BJ (cell line): ENCODE data around the gene LOXL3. TPM values are rescaled to one million over a fixed set of nuclear protein-coding genes. Genes with fewer than 3 reads are reported as not detected.

Source experiments
- CTCF ChIA-PET: fragments of 350-600 bp; formaldehyde crosslinking; extraction: SDS; loops from one replicate; lab custom pipeline; 2021; ENCODE audit warnings: antibody characterized with exemption, inconsistent platforms; lab: Yijun Ruan, JAX
- POLR2A ChIA-PET: fragments of 300-600 bp; sonication (Branson Sonifier 250); formaldehyde crosslinking; extraction: SDS; loops from one replicate; lab custom pipeline; 2021; ENCODE audit warnings: antibody characterized with exemption; lab: Charles Lee
- DNase-seq: peaks from one replicate; pipeline ENCODE4 v3.0.0-alpha.2; 2011; ENCODE audit warnings: low read depth
- H3K27me3 ChIP-seq: 2 replicates; pipeline ENCODE4 v1.6.0; 2011; ENCODE audit warnings: low read length; ENCODE audit not compliant: control insufficient read depth, insufficient read depth
- H3K36me3 ChIP-seq: 2 replicates; pipeline ENCODE4 v1.5.1; 2011; ENCODE audit warnings: low read length; ENCODE audit not compliant: control insufficient read depth, insufficient read depth
- H3K4me3 ChIP-seq: 2 replicates; pipeline ENCODE4 v1.5.1; 2011; ENCODE audit warnings: low read depth, mild to moderate bottlenecking, control low read depth, low read length
- polyA plus RNA-seq: library from polyadenylated mRNA; depleted of rRNA; stranded (reverse); fragments of >200 nt; gene quantifications from 2 replicates; pipeline ENCODE4 v1.2.3, GENCODE V29; 2011
- TF ChIP-seq, protein P1 (sequence below): IDR thresholded peaks from 2 replicates; pipeline ENCODE4 v1.5.1; 2011; ENCODE audit warnings: low read depth, mild to moderate bottlenecking, control low read depth, inconsistent platforms, low read length, moderate library complexity; ENCODE audit not compliant: insufficient read depth

The LOXL3 gene
- polyA plus RNA-seq, 1 experiment, result 130 TPM

- Histone ChIP-seq H3K4me3 (no peak overlapping the region), H3K27me3 (no peaks in the 10 kb centered on the region), H3K36me3 (no peaks in the 10 kb centered on the region)
- TF ChIP-seq, protein P1, sequence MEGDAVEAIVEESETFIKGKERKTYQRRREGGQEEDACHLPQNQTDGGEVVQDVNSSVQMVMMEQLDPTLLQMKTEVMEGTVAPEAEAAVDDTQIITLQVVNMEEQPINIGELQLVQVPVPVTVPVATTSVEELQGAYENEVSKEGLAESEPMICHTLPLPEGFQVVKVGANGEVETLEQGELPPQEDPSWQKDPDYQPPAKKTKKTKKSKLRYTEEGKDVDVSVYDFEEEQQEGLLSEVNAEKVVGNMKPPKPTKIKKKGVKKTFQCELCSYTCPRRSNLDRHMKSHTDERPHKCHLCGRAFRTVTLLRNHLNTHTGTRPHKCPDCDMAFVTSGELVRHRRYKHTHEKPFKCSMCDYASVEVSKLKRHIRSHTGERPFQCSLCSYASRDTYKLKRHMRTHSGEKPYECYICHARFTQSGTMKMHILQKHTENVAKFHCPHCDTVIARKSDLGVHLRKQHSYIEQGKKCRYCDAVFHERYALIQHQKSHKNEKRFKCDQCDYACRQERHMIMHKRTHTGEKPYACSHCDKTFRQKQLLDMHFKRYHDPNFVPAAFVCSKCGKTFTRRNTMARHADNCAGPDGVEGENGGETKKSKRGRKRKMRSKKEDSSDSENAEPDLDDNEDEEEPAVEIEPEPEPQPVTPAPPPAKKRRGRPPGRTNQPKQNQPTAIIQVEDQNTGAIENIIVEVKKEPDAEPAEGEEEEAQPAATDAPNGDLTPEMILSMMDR, result no peak
- POLR2A ChIA-PET, result no interaction called here
- CTCF ChIA-PET, result interaction anchor here (1.1 to 5.9 kb wide), 3 partner anchors 10 to 97 kb away, joined by 3 to 49 read pairs (median 20); partner anchors contain the start of genes CCDC142 and TTC31
- DNase-seq, result no peak
Observed at GRCh38 chr2:74578408-74578807, 24.7 kb upstream of the LOXL3 start.

DNA sequence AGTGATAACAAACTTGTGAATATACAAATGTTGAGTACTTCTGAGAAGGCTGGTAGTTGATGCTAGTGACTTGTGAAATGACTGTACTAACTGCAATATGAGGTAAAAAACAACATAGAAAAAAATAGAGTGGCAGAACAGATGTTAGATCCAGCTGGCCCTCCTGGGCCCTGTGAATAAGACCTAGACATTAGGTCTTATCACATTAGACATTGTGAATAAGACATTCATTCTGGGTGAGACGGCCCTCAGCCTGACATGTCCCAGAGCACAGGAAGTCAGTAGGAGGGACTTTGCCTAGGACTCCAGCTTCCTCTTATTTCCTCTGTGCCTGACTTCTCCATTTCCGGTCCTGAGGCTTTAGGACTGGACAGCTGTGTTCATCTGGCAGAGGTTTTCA, 23.7 kb upstream of the LOXL3 start:
- no peak for DNase-seq
- no peaks in the 10 kb centered on the region for H3K27me3 ChIP-seq
- H3K4me3 ChIP-seq, result no peak overlapping the region
- ChIA-PET CTCF (interaction anchor here (0.7 to 5.9 kb wide), 9 partner anchors 8 to 186 kb away, joined by 3 to 49 read pairs (median 4); partner anchors contain the start of genes CCDC142 and TTC31), POLR2A (interaction anchor here (0.9 kb wide), 1 partner anchor 11 kb away, joined by 6 read pairs; no protein-coding TSS in a partner anchor)
- no peaks in the 10 kb centered on the region for H3K36me3 ChIP-seq
- TF ChIP-seq, protein P1, result no peak

DNA sequence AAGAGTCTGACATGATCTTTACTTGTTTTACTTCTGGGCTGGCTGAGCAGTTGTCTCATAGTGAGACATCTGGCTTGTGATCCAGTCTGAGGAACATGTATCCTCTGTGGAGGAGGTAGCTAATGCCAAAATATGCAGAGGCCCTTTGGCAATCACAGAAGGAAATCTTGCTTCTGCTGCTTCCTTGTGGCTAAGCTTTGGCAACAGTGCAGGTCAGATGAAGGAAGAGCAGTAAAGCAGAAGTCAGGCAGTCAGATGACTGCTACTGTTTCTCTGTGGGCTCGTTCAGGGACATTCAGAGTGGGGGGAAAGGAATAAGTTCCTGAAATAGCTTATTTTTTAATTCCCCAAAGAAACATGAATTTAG, 23.1 kb upstream of the LOXL3 start:
- Histone ChIP-seq H3K4me3 (no peak overlapping the region), H3K36me3 (no peaks in the 10 kb centered on the region), H3K27me3 (no peaks in the 10 kb centered on the region)
- TF ChIP-seq, protein P1, result peak; percentile 40
- DNase-seq, result peak; percentile 83
- POLR2A ChIA-PET, result interaction anchor here (0.9 to 1.0 kb wide), 2 partner anchors 10 to 47 kb away, joined by 4 to 6 read pairs; partner anchors contain the start of genes AUP1 and HTRA2
- CTCF ChIA-PET, result interaction anchor here (0.7 to 5.9 kb wide), 12 partner anchors 8 to 185 kb away, joined by 3 to 49 read pairs (median 4); partner anchors contain the start of genes CCDC142 and TTC31

GRCh38 chr2:74576211-74576862, 22.6 kb upstream of the LOXL3 start:
- DNase-seq, result peak; percentile 91
- CTCF ChIA-PET, result interaction anchor here (0.8 to 5.9 kb wide), 15 partner anchors 8 to 184 kb away, joined by 3 to 49 read pairs (median 3); partner anchors contain the start of genes CCDC142, PCGF1 and TTC31
- Histone ChIP-seq H3K27me3 (no peaks in the 10 kb centered on the region), H3K36me3 (no peaks in the 10 kb centered on the region), H3K4me3 (no peak overlapping the region)
- POLR2A ChIA-PET, result interaction anchor here (1.0 kb wide), 2 partner anchors 9 to 47 kb away, joined by 4 to 9 read pairs; partner anchors contain the start of genes AUP1 and HTRA2
- TF ChIP-seq, protein P1, result no peak

GRCh38 chr2:74575320-74575719, 21.6 kb upstream of the LOXL3 start:
- no peaks in the 10 kb centered on the region for H3K36me3 ChIP-seq
- TF ChIP-seq, protein P1, result no peak
- ChIA-PET POLR2A (interaction anchor here (1.0 kb wide), 1 partner anchor 8 kb away, joined by 9 read pairs; no protein-coding TSS in a partner anchor), CTCF (interaction anchor here (0.8 to 5.9 kb wide), 6 partner anchors 8 to 92 kb away, joined by 3 to 49 read pairs (median 4); partner anchors contain the start of genes CCDC142, PCGF1 and TTC31)
- no peak for DNase-seq
- no peak overlapping the region for H3K4me3 ChIP-seq
- H3K27me3 ChIP-seq, result no peaks in the 10 kb centered on the region
